ENCODE data around the gene TMEM37. TPM values are rescaled to one million over a fixed set of nuclear protein-coding genes. Genes with fewer than 3 reads are reported as not detected.

The TMEM37 gene
- total RNA-seq, 1 experiment from 2014 or later, result 9.6 TPM

DNA sequence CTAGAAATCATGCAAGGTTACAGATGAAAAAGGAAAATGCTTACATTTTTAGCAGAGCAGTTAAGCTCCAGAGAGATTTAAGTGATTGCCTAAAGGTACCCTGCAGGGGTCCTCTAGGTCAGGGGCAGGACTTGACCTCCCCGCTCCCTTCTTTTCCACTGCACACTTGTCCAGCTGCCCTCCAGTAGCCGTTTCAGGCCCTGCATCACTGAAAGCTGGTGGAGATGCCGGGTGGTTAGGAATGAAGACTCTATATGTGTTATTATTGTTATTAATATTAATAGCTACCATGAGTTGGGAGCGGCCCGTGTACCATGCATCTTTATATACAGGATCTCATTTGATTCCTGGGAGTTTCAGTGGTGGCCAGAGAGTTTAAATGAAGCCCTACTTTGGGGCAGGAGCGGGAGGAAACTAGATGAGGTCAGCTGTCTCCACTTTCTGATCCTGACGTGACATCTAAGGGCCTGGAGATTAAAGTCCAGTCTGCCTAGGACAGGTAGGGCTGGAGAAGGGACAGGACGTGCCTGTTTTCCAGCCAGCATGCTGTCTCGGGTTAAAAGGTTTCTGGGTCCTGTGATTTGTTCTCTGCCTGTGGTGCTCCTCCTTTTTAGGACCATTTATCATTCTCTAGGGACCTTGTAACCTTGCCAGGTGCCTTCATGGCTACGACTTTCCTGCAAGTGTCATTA, 2.1 kb downstream of the TMEM37 start:
- 0 out of 2 replicates have a peak, but pooled peaks cover 5% of the 10 kb centered on the region for H3K36me3 Mint-ChIP-seq
- ATAC-seq (no peak), DNase-seq (ENCODE audit: low spot score) (no peak)
- peaks cover 51% of the 10 kb centered on the region for H3K4me1 Mint-ChIP-seq
- H3K27me3 Mint-ChIP-seq (ENCODE audit: low read depth), result peaks cover 13% of the 10 kb centered on the region
- CTCF ChIA-PET, result interaction anchor here (2.8 to 6.9 kb wide), 2 partner anchors 25 to 43 kb away, joined by 11 to 57 read pairs; no protein-coding TSS in a partner anchor
- H3K4me3 Mint-ChIP-seq, result 0 out of 2 replicates have a peak overlapping the region, but pooled peaks have one; percentile 87
- TF ChIP-seq, protein P1, sequence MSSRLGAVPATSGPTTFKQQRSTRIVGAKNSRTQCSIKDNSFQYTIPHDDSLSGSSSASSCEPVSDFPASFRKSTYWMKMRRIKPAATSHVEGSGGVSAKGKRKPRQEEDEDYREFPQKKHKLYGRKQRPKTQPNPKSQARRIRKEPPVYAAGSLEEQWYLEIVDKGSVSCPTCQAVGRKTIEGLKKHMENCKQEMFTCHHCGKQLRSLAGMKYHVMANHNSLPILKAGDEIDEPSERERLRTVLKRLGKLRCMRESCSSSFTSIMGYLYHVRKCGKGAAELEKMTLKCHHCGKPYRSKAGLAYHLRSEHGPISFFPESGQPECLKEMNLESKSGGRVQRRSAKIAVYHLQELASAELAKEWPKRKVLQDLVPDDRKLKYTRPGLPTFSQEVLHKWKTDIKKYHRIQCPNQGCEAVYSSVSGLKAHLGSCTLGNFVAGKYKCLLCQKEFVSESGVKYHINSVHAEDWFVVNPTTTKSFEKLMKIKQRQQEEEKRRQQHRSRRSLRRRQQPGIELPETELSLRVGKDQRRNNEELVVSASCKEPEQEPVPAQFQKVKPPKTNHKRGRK (CRISPR knock-in tag; IDR thresholded peaks at IDR 0.05; ENCODE audit: borderline replicate concordance), result no peak
- TF ChIP-seq CBFB (CRISPR knock-in tag; IDR thresholded peaks at IDR 0.05; ENCODE audit: low read depth), result no peak
- POLR2A ChIA-PET, result interaction anchor here (1.0 to 1.7 kb wide), 2 partner anchors 43 to 89 kb away, joined by 3 to 4 read pairs; no protein-coding TSS in a partner anchor
- H3K27ac Mint-ChIP-seq, result no peak overlapping the region
- no peaks in the 10 kb centered on the region for H3K9me3 Mint-ChIP-seq

DNA sequence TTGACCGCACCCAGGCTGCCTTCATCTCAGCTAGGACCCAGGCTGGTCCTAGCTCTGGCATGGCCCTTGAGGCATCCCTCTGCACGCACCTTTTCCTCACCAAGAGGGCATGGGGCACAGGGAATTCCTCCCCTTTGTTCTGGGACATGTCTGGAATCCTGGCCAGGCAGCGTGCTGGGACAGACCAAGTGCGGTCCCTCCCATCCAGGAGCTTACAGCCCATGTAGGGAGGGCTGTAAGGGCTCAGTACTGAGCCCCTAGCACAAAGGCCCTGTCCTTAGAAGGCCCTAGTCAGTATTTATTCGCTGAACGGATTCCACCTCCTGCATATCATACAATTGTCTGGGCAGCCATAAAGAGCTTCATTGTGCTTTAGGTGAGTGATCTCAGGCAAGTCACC, 3.0 kb downstream of the TMEM37 start:
- Mint-ChIP-seq H3K4me3 (no peak overlapping the region), H3K27me3 (ENCODE audit: low read depth) (peaks cover 13% of the 10 kb centered on the region), H3K36me3 (0 out of 2 replicates have a peak, but pooled peaks cover 5% of the 10 kb centered on the region), H3K4me1 (peaks cover 49% of the 10 kb centered on the region), H3K9me3 (no peaks in the 10 kb centered on the region), H3K27ac (no peak overlapping the region)
- TF ChIP-seq SOX15 (CRISPR knock-in tag; IDR thresholded peaks at IDR 0.05) (no peak), ZNF121 (CRISPR knock-in tag; IDR thresholded peaks at IDR 0.05) (peak; percentile 87)
- ATAC-seq (peak; percentile 4; the same call in 1 of the 2 replicates), DNase-seq (ENCODE audit: low spot score) (no peak)
- POLR2A ChIA-PET, result interaction anchor here (1.0 to 1.7 kb wide), 2 partner anchors 42 to 88 kb away, joined by 3 to 4 read pairs; no protein-coding TSS in a partner anchor
- CTCF ChIA-PET, result interaction anchor here (0.7 to 6.9 kb wide), 2 partner anchors 42 to 83 kb away, joined by 4 to 57 read pairs; no protein-coding TSS in a partner anchor

DNA sequence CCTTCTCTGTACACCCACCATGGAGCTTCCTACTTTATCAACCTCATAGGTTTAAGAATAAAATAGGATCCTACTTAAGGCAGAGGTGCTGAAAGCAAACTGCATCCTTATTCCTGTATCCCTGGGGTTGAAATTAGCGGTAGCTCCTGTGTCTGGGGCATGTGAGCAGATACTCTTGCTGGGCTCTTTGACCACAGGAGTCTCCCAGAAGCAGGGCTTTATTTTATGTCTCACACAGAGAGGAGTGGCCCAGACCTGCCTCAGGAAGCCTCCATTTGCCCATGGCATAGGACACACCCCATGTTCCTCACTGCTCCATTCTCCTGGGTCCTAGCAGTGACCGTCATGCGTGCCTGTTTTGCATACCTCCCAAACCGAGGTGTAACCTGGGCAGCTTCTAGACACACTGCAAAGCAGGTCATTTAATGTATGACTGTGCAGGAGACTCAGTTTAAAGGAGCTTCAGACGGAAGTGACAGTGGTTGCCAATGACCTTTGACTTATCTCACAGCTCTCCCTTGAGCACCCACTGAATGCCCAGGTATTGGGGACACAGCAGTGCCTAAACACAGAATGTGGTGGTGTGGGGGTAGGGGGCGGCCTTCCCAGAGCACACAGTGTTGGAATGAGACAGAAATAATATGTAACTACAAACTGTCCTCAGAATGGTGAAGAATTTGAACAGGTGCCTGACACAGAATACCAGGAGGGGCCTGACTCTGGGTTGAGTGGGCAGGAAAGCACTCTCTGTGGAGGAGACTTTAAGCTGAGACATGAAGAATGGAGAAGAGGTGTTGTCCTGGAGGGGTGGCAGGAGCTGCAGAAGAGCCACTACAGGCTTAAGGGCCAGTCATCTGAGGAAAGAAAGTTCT, 3.7 kb downstream of the TMEM37 start:
- TF ChIP-seq, protein P2, sequence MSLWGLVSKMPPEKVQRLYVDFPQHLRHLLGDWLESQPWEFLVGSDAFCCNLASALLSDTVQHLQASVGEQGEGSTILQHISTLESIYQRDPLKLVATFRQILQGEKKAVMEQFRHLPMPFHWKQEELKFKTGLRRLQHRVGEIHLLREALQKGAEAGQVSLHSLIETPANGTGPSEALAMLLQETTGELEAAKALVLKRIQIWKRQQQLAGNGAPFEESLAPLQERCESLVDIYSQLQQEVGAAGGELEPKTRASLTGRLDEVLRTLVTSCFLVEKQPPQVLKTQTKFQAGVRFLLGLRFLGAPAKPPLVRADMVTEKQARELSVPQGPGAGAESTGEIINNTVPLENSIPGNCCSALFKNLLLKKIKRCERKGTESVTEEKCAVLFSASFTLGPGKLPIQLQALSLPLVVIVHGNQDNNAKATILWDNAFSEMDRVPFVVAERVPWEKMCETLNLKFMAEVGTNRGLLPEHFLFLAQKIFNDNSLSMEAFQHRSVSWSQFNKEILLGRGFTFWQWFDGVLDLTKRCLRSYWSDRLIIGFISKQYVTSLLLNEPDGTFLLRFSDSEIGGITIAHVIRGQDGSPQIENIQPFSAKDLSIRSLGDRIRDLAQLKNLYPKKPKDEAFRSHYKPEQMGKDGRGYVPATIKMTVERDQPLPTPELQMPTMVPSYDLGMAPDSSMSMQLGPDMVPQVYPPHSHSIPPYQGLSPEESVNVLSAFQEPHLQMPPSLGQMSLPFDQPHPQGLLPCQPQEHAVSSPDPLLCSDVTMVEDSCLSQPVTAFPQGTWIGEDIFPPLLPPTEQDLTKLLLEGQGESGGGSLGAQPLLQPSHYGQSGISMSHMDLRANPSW (CRISPR knock-in tag; conservative IDR thresholded peaks at IDR 0.05; ENCODE audit: low read depth), result no peak
- no peak for TF ChIP-seq HMGA2 (CRISPR knock-in tag; IDR thresholded peaks at IDR 0.05)
- no peak for TF ChIP-seq GABPB1 (CRISPR knock-in tag; IDR thresholded peaks at IDR 0.05)
- TF ChIP-seq CBFB (CRISPR knock-in tag; IDR thresholded peaks at IDR 0.05; ENCODE audit: low read depth), result no peak
- TF ChIP-seq, protein P3, sequence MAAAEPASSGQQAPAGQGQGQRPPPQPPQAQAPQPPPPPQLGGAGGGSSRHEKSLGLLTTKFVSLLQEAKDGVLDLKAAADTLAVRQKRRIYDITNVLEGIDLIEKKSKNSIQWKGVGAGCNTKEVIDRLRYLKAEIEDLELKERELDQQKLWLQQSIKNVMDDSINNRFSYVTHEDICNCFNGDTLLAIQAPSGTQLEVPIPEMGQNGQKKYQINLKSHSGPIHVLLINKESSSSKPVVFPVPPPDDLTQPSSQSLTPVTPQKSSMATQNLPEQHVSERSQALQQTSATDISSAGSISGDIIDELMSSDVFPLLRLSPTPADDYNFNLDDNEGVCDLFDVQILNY (CRISPR knock-in tag; IDR thresholded peaks at IDR 0.05), result no peak
- no peak for TF ChIP-seq GRHL2 (CRISPR knock-in tag; IDR thresholded peaks at IDR 0.05; ENCODE audit: insufficient replicate concordance, severe bottlenecking)
- TF ChIP-seq, protein P4, sequence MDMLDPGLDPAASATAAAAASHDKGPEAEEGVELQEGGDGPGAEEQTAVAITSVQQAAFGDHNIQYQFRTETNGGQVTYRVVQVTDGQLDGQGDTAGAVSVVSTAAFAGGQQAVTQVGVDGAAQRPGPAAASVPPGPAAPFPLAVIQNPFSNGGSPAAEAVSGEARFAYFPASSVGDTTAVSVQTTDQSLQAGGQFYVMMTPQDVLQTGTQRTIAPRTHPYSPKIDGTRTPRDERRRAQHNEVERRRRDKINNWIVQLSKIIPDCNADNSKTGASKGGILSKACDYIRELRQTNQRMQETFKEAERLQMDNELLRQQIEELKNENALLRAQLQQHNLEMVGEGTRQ (CRISPR knock-in tag; IDR thresholded peaks at IDR 0.05), result no peak
- no peak for TF ChIP-seq FOXJ3 (CRISPR knock-in tag; IDR thresholded peaks at IDR 0.05; ENCODE audit: borderline replicate concordance)
- Mint-ChIP-seq H3K27me3 (ENCODE audit: low read depth) (peaks cover 9% of the 10 kb centered on the region), H3K4me3 (no peak overlapping the region), H3K4me1 (peaks cover 45% of the 10 kb centered on the region), H3K9me3 (no peaks in the 10 kb centered on the region), H3K36me3 (0 out of 2 replicates have a peak, but pooled peaks cover 5% of the 10 kb centered on the region), H3K27ac (no peak overlapping the region)
- DNase-seq (ENCODE audit: low spot score), result no peak
- CTCF ChIA-PET, result interaction anchor here (0.7 to 6.9 kb wide), 2 partner anchors 41 to 82 kb away, joined by 4 to 57 read pairs; no protein-coding TSS in a partner anchor
- ATAC-seq, result no peak
- POLR2A ChIA-PET, result interaction anchor here (1.0 to 1.7 kb wide), 2 partner anchors 41 to 88 kb away, joined by 3 to 4 read pairs; no protein-coding TSS in a partner anchor

All from WTC11 (cell line).